HCT116 (cell line): Measurements from ENCODE around the gene FCER2. TPM values are rescaled to one million over a fixed set of nuclear protein-coding genes. Genes with fewer than 3 reads are reported as not detected.

Experiments used
- ATAC-seq: fragments of 200-7000 bp; cut with Tn5 transposase; 2 replicates; pipeline ENCODE4 v1.9.1; 2020; ENCODE audit warnings: mild to moderate bottlenecking, moderate library complexity
- BruUV-seq: library from RNA; stranded (reverse); fragments of 400-500 nt; replicated peaks from 2 replicates; lab custom pipeline; 2021; lab: Mats Ljungman, UMichigan
- CTCF ChIA-PET: fragments of 300-600 bp; sonication (Branson Sonifier 250); formaldehyde crosslinking; loops from one replicate; lab custom pipeline; 2021; ENCODE audit warnings: antibody characterized with exemption; lab: Charles Lee
- POLR2A ChIA-PET: fragments of 300-600, 350-600 bp; sonication (Branson Sonifier 250); formaldehyde crosslinking; loops from one replicate; lab custom pipeline; 2021; ENCODE audit warnings: antibody characterized with exemption; lab: Charles Lee
- RAD21 ChIA-PET, 2 experiments: fragments of 300-600 bp; sonication (Branson Sonifier 250); formaldehyde crosslinking; loops; one replicate each; lab custom pipeline; 2023; ENCODE audit warnings: low total read pairs in 2 of 2; ENCODE audit not compliant: uncharacterized antibody in 2 of 2, unreplicated experiment in 2 of 2, low non-redundant PET in 1 of 2; lab: Charles Lee
- DNase-seq: peaks from one replicate; pipeline ENCODE4 v3.0.0-alpha.2; 2010; ENCODE audit warnings: low read depth, low spot score
- H2AFZ ChIP-seq: fragments of 200-600 bp; shearing (Covaris generic), sonication (generic); 2 replicates; pipeline ENCODE4 v1.6.1; 2017; ENCODE audit warnings: low read depth, mixed run types, mixed read lengths, antibody characterized with exemption, low read length; ENCODE audit not compliant: poor library complexity, severe bottlenecking
- H3K27ac ChIP-seq: 2 replicates; pipeline ENCODE4 v1.5.1; 2012; ENCODE audit warnings: low read depth, low read length
- H3K27me3 ChIP-seq: fragments of 200-600 bp; sonication (generic); 2 replicates; pipeline ENCODE4 v1.6.1; 2016; ENCODE audit warnings: mixed run types, low read length, mixed read lengths; ENCODE audit not compliant: insufficient read depth
- H3K36me3 ChIP-seq, 2 experiments: fragments of 200-500 bp in 1 of 2; fragments of 200-600 bp in 1 of 2; sonication (Bioruptor generic) in 1 of 2; sonication (generic) in 1 of 2; 2 replicates each; pipeline versions ENCODE4 v1.5.1 to v1.6.1; 2014 to 2016; ENCODE audit warnings: low read length in 2 of 2, inconsistent platforms in 1 of 2, mixed read lengths in 1 of 2, mixed run types in 1 of 2; ENCODE audit not compliant: insufficient read depth in 2 of 2, control insufficient read depth in 1 of 2
- H3K4me1 ChIP-seq, 2 experiments: fragments of 200-600 bp in 1 of 2; sonication (generic) in 1 of 2; 2 replicates each; pipeline versions ENCODE4 v1.5.1 to v1.6.1; 2012 to 2017; ENCODE audit warnings: low read length in 2 of 2, inconsistent platforms in 1 of 2, mild to moderate bottlenecking in 1 of 2, mixed read lengths in 1 of 2, mixed run types in 1 of 2, moderate library complexity in 1 of 2; ENCODE audit not compliant: insufficient read depth in 2 of 2, control insufficient read depth in 1 of 2
- H3K4me2 ChIP-seq: fragments of 200-600 bp; sonication (generic); 2 replicates; pipeline ENCODE4 v1.6.1; 2017; ENCODE audit warnings: mixed run types, low read length, mixed read lengths
- H3K4me3 ChIP-seq, 2 experiments: fragments of 200-600 bp in 1 of 2; sonication (generic) in 1 of 2; replicated peaks in 1 of 2; 2 replicates each; pipeline ENCODE4 v1.5.1; 2011 to 2016; ENCODE audit warnings: low read length in 2 of 2, control low read depth in 1 of 2, low read depth in 1 of 2, mild to moderate bottlenecking in 1 of 2, mixed read lengths in 1 of 2, mixed run types in 1 of 2
- H3K79me2 ChIP-seq: fragments of 200-600 bp; sonication (generic); 2 replicates; pipeline ENCODE4 v1.6.1; 2017; ENCODE audit warnings: mild to moderate bottlenecking, mixed run types, low read length, moderate library complexity, mixed read lengths; ENCODE audit not compliant: insufficient read depth
- H3K9ac ChIP-seq: fragments of 200-600 bp; sonication (generic); 2 replicates; pipeline ENCODE4 v1.6.1; 2016; ENCODE audit warnings: low read length, mixed read lengths
- H3K9me2 ChIP-seq: fragments of 200-600 bp; sonication (generic), shearing (Covaris generic); 2 replicates; pipeline ENCODE4 v1.6.1; 2017; ENCODE audit warnings: mixed run types, mild to moderate bottlenecking, moderate library complexity; ENCODE audit not compliant: insufficient read depth
- H3K9me3 ChIP-seq, 2 experiments: fragments of 200-500 bp in 1 of 2; fragments of 200-600 bp in 1 of 2; sonication (Bioruptor generic) in 1 of 2; sonication (generic) in 1 of 2; 2 replicates each; pipeline ENCODE4 v1.6.1; 2014 to 2017; ENCODE audit warnings: low read length in 2 of 2, mixed read lengths in 2 of 2, inconsistent platforms in 1 of 2, low read depth in 1 of 2, mild to moderate bottlenecking in 1 of 2, mixed run types in 1 of 2, moderate library complexity in 1 of 2; ENCODE audit not compliant: control insufficient read depth in 1 of 2, insufficient read depth in 1 of 2
- H4K20me1 ChIP-seq: fragments of 200-600 bp; sonication (generic), shearing (Covaris generic); 2 replicates; pipeline ENCODE4 v1.6.1; 2017; ENCODE audit warnings: mixed run types, mild to moderate bottlenecking, moderate library complexity; ENCODE audit not compliant: insufficient read depth
- EZH2 ChIP-seq: fragments of 200-600 bp; sonication (generic); IDR thresholded peaks from 2 replicates; pipeline ENCODE4 v1.6.1; 2017; ENCODE audit warnings: antibody characterized with exemption, mixed run types
- EZH2phosphoT487 ChIP-seq: fragments of 200-600 bp; IDR thresholded peaks from 2 replicates; pipeline ENCODE4 v1.6.1; 2018; ENCODE audit warnings: antibody characterized with exemption, borderline replicate concordance
- REST ChIP-seq: IDR thresholded peaks from 2 replicates; pipeline ENCODE4 v1.6.1; 2012; ENCODE audit warnings: low read depth
- YY1 ChIP-seq: IDR thresholded peaks from 2 replicates; pipeline ENCODE4 v1.6.1; 2011; ENCODE audit warnings: low read length, low read depth, moderate library complexity, mild to moderate bottlenecking; ENCODE audit not compliant: insufficient replicate concordance; ENCODE audit errors: extremely low read depth
- ZBTB33 ChIP-seq: IDR thresholded peaks from 2 replicates; pipeline ENCODE4 v1.6.1; 2011; ENCODE audit warnings: mild to moderate bottlenecking, low read length, moderate library complexity; ENCODE audit not compliant: insufficient replicate concordance; ENCODE audit errors: extremely low read depth
- intact Hi-C: fragments of 100-400 bp; cut with micrococcal nuclease; formaldehyde crosslinking; loops from 2 replicates; pipeline ENCODE4 v1.10.0; 2022
- total RNA-seq: library from RNA; stranded (reverse); gene quantifications from one replicate; pipeline ENCODE4 v1.2.1, GENCODE V29; 2021; ENCODE audit not compliant: unreplicated experiment

Gene FCER2
- total RNA-seq, 1 experiment from 2014 or later = 0.20 TPM

- no peaks in the 10 kb centered on the region for H4K20me1 ChIP-seq
- no peak overlapping the region for H2AFZ ChIP-seq
- H3K9me2 ChIP-seq = no peaks in the 10 kb centered on the region
- no peaks in the 10 kb centered on the region for H3K9me3 ChIP-seq
- H3K27ac ChIP-seq = no peak overlapping the region
- TF ChIP-seq EZH2 = no peak
- TF ChIP-seq ZBTB33 = no peak
- no peak for TF ChIP-seq REST
- TF ChIP-seq YY1 = no peak
- TF ChIP-seq EZH2phosphoT487 = no peak
- no peak overlapping the region for H3K4me3 ChIP-seq
- H3K79me2 ChIP-seq = no peaks in the 10 kb centered on the region
- no peaks in the 10 kb centered on the region for H3K36me3 ChIP-seq
- no peak overlapping the region for H3K4me2 ChIP-seq
- no peak for ATAC-seq
- intact Hi-C loops = no loop called here
- ChIA-PET POLR2A (no interaction called here), RAD21 (no interaction called here), CTCF (no interaction called here)
- no peak for DNase-seq
- no peaks in the 10 kb centered on the region for H3K4me1 ChIP-seq
- peaks cover 19% of the 10 kb centered on the region for H3K27me3 ChIP-seq
- no peak overlapping the region for H3K9ac ChIP-seq
- BruUV-seq = no TSS peak
Observed at GRCh38 chr19:7731218-7731595, 29.3 kb upstream of the FCER2 start.
